GM12878 (cell line): Measurements from ENCODE around the gene BEAN1. TPM values are rescaled to one million over a fixed set of nuclear protein-coding genes. Genes with fewer than 3 reads are reported as not detected.

ENCODE experiments used
- ATAC-seq: fragments of 200-7000 bp; cut with Tn5 transposase; 3 replicates; pipeline ENCODE4 v1.9.1; 2020; ENCODE audit warnings: mild to moderate bottlenecking, moderate library complexity
- BruUV-seq: library from RNA; stranded (reverse); fragments of 400-500 nt; replicated peaks from 2 replicates; lab custom pipeline; 2021; lab: Mats Ljungman, UMichigan
- CTCF ChIA-PET: fragments of 300-600 bp; sonication (Branson Sonifier 250); formaldehyde crosslinking; extraction: SDS; loops from one replicate; lab custom pipeline; 2021; ENCODE audit warnings: inconsistent platforms; lab: Yijun Ruan, JAX
- POLR2A ChIA-PET: fragments of 350-600 bp; formaldehyde crosslinking; extraction: SDS; loops from one replicate; lab custom pipeline; 2021; ENCODE audit warnings: inconsistent platforms; lab: Charles Lee
- RAD21 ChIA-PET: fragments of 300-600 bp; sonication (Branson Sonifier 250); formaldehyde crosslinking; loops from one replicate; lab custom pipeline; 2023; ENCODE audit warnings: antibody characterized with exemption; ENCODE audit not compliant: unreplicated experiment; lab: Charles Lee
- SMC1A ChIA-PET: fragments of 300-600 bp; sonication (Branson Sonifier 250); formaldehyde crosslinking; loops from one replicate; lab custom pipeline; 2023; ENCODE audit not compliant: unreplicated experiment, uncharacterized antibody; lab: Charles Lee
- DNase-seq: peaks from one replicate; pipeline ENCODE4 v3.0.0-alpha.2; 2011; ENCODE audit warnings: low read depth, low spot score
- FAIRE-seq: peaks from 3 replicates; lab custom pipeline; 2011; peaks lifted over from hg19 to GRCh38; lab: Jason Lieb, UNC
- H2AFZ ChIP-seq: 2 replicates; pipeline ENCODE4 v1.6.0; 2011; ENCODE audit warnings: low read depth, low read length, control low read depth; ENCODE audit not compliant: control insufficient read depth
- H3K27ac ChIP-seq: 2 replicates; pipeline ENCODE4 v1.5.1; 2011; ENCODE audit warnings: control low read depth; ENCODE audit not compliant: control insufficient read depth, insufficient read depth
- H3K27me3 ChIP-seq, 2 experiments: replicated peaks in 1 of 2; 2 replicates each; pipeline versions ENCODE4 v1.6.0 to v1.6.1; 2011; ENCODE audit warnings: low read length in 1 of 2; ENCODE audit not compliant: control insufficient read depth in 2 of 2, insufficient read depth in 2 of 2
- H3K36me3 ChIP-seq, 2 experiments: 2 replicates each; pipeline ENCODE4 v1.5.1; 2011; ENCODE audit warnings: low read length in 1 of 2; ENCODE audit not compliant: control insufficient read depth in 2 of 2, insufficient read depth in 2 of 2
- H3K4me1 ChIP-seq: 2 replicates; pipeline ENCODE4 v1.6.1; 2011; ENCODE audit warnings: mild to moderate bottlenecking, low read length, moderate library complexity, mixed read lengths; ENCODE audit not compliant: control insufficient read depth, insufficient read depth
- H3K4me2 ChIP-seq: 2 replicates; pipeline ENCODE4 v1.6.0; 2011; ENCODE audit warnings: control low read depth; ENCODE audit not compliant: control insufficient read depth, insufficient read depth
- H3K4me3 ChIP-seq: fragments of 200-600 bp; sonication (generic); 2 replicates; pipeline ENCODE4 v1.5.1; 2016
- H3K79me2 ChIP-seq: 2 replicates; pipeline ENCODE4 v1.6.0; 2011; ENCODE audit warnings: low read length; ENCODE audit not compliant: control insufficient read depth, insufficient read depth
- H3K9ac ChIP-seq: 2 replicates; pipeline ENCODE4 v1.8.0; 2011; ENCODE audit warnings: low read length, control low read depth, mixed read lengths; ENCODE audit not compliant: control insufficient read depth, insufficient read depth
- H3K9me3 ChIP-seq: replicated peaks from 3 replicates; pipeline ENCODE4 v1.5.1; 2011; ENCODE audit warnings: mild to moderate bottlenecking, low read length; ENCODE audit not compliant: control insufficient read depth, insufficient read depth
- H4K20me1 ChIP-seq: 2 replicates; pipeline ENCODE4 v1.6.0; 2011; ENCODE audit not compliant: control insufficient read depth, insufficient read depth
- E2F4 ChIP-seq: IDR thresholded peaks from 2 replicates; pipeline ENCODE4 v1.6.1; 2012; ENCODE audit warnings: low read depth, low read length, improper control_type of control experiment
- GATAD2B ChIP-seq: fragments of 450-650 bp; conservative IDR thresholded peaks from 2 replicates; pipeline ENCODE4 v1.6.1; 2017; ENCODE audit warnings: low read depth, mild to moderate bottlenecking, moderate library complexity
- MAX ChIP-seq: IDR thresholded peaks from 2 replicates; pipeline ENCODE4 v1.6.1; 2012; ENCODE audit warnings: low read depth, low read length, improper control_type of control experiment
- NR2F1 ChIP-seq: fragments of 450-650 bp; conservative IDR thresholded peaks from 2 replicates; pipeline ENCODE4 v1.6.1; 2017; ENCODE audit warnings: mild to moderate bottlenecking
- SIX5 ChIP-seq: IDR thresholded peaks from 2 replicates; pipeline ENCODE4 v1.6.1; 2011; ENCODE audit warnings: mild to moderate bottlenecking, low read depth, low read length, moderate library complexity; ENCODE audit not compliant: severe bottlenecking
- SMAD5 ChIP-seq: IDR thresholded peaks from 2 replicates; pipeline ENCODE4 v1.6.1; 2016; ENCODE audit warnings: antibody characterized with exemption, low read depth
- ZBED1 ChIP-seq: IDR thresholded peaks from 2 replicates; pipeline ENCODE4 v1.6.1; 2016; ENCODE audit warnings: borderline replicate concordance
- ZNF274 ChIP-seq: IDR thresholded peaks from one replicate; pipeline ENCODE4 v1.8.0; 2011; ENCODE audit not compliant: insufficient read length, insufficient read depth
- WGBS: methylation state at CpG from one replicate; pipeline ENCODE4 v1.1.6; 2016; ENCODE audit warnings: low lambda C conversion rate; ENCODE audit not compliant: insufficient replicate concordance, insufficient coverage; ENCODE audit errors: missing lambda C conversion rate; 5-methylcytosine and 5-hydroxymethylcytosine counted together
- in situ Hi-C: fragments of 300-500 bp; cut with MboI; formaldehyde crosslinking; loops from 9 replicates; pipeline ENCODE4 v1.14.3; 2018; ENCODE audit warnings: mixed read lengths
- intact Hi-C: fragments of 100-400 bp; cut with micrococcal nuclease; formaldehyde crosslinking; loops from one replicate; pipeline ENCODE4 v1.14.2; 2022; ENCODE audit not compliant: unreplicated experiment
- polyA plus RNA-seq, 11 experiments: library from polyadenylated mRNA; depleted of rRNA in 4 of 11; unstranded in 6 of 11; stranded (reverse) in 5 of 11; fragments of >200 nt; fragmentation: Nextera tagmentation in 4 of 11; fragmentation: Illumina TruSeq in 1 of 11; extraction: Ambion mirVana in 4 of 11; extraction: Trizol in 1 of 11; gene quantifications; 1 replicate in 1 of 11; 2 replicates in 10 of 11; pipeline versions ENCODE4 v1.2.1 to v1.2.3, GENCODE V29; 2011 to 2016; ENCODE audit warnings: inconsistent platforms in 2 of 11, missing spikeins in 2 of 11, low read depth in 1 of 11
- total RNA-seq, 4 experiments: library from RNA; depleted of rRNA in 3 of 4; stranded (reverse); fragments of >200 nt in 3 of 4; fragmentation: Illumina TruSeq in 1 of 4; extraction: Trizol in 1 of 4; gene quantifications; 2 replicates each; pipeline versions ENCODE4 v1.2.1 to v1.2.3, GENCODE V29; 2013 to 2021

Gene BEAN1
- total and polyA plus RNA-seq, 10 of the 15 experiments (the other 5 are each of a cell fraction or from before 2014, with no cell fraction given): not detected

- Histone ChIP-seq H3K4me3 (no peak overlapping the region), H3K27ac (no peak overlapping the region), H3K9me3 (no peaks in the 10 kb centered on the region; the same call in 2 of the 3 replicates), H2AFZ (no peak overlapping the region), H3K4me2 (no peak overlapping the region), H3K79me2 (no peaks in the 10 kb centered on the region), H3K9ac (no peak overlapping the region), H3K4me1 (no peaks in the 10 kb centered on the region), H3K36me3 (no peaks in the 10 kb centered on the region), H4K20me1 (no peaks in the 10 kb centered on the region), H3K27me3 (peaks cover 0 to 5% of the 10 kb centered on the region in 2 experiments; a peak in 3 of 4 replicates)
- CTCF ChIA-PET: interaction anchor here (1.1 kb wide), 1 partner anchor 24 kb away, joined by 3 read pairs; no protein-coding TSS in a partner anchor
- RAD21 ChIA-PET: no interaction called here
- no peak for FAIRE-seq
- no peak for TF ChIP-seq E2F4
- TF ChIP-seq NR2F1: no peak
- TF ChIP-seq SMAD5: no peak
- no peak for TF ChIP-seq GATAD2B
- no peak for TF ChIP-seq MAX
- no peak for TF ChIP-seq ZNF274
- TF ChIP-seq SIX5: no peak
- no peak for TF ChIP-seq ZBED1
- POLR2A ChIA-PET: no interaction called here
- BruUV-seq: no TSS peak
- intact Hi-C loops (no loop called here), in situ Hi-C loops (no loop called here)
- no peak for DNase-seq
- SMC1A ChIA-PET: interaction anchor here (0.7 kb wide), 1 partner anchor 24 kb away, joined by 3 read pairs; no protein-coding TSS in a partner anchor
- WGBS: 9% methylated on average over 7 of the region's 7 CpGs
- no peak for ATAC-seq
Observed at GRCh38 chr16:66458853-66459252, 31.8 kb downstream of the BEAN1 start.
